Liver (tissue), 9 donors: Measurements from ENCODE around the gene SLC1A2. TPM values are rescaled to one million over a fixed set of nuclear protein-coding genes. Genes with fewer than 3 reads are reported as not detected.

ENCODE experiments used
- DNase-seq: peaks from one replicate; pipeline ENCODE4 v3.0.0-alpha.2; 2017; ENCODE audit warnings: low spot score
- H3K27ac ChIP-seq, 2 donors: one replicate each; pipeline ENCODE4 v1.7.0; 2013; ENCODE audit warnings: inconsistent platforms in 2 of 2, low read length in 2 of 2, control low read depth in 1 of 2, low read depth in 1 of 2, mild to moderate bottlenecking in 1 of 2
- H3K27me3 ChIP-seq, 4 donors: one replicate each; pipeline versions ENCODE4 v1.6.1 to v1.7.0; 2013; ENCODE audit warnings: low read length in 3 of 4, inconsistent platforms in 1 of 4, mild to moderate bottlenecking in 1 of 4, moderate library complexity in 1 of 4; ENCODE audit not compliant: control insufficient read depth in 4 of 4, insufficient read depth in 4 of 4
- H3K36me3 ChIP-seq, 4 donors: one replicate each; pipeline versions ENCODE4 v1.6.1 to v1.7.0; 2013; ENCODE audit warnings: low read length in 3 of 4, mild to moderate bottlenecking in 3 of 4, low read depth in 1 of 4, moderate library complexity in 1 of 4; ENCODE audit not compliant: control insufficient read depth in 4 of 4, insufficient read depth in 3 of 4
- H3K4me1 ChIP-seq, 4 donors: one replicate each; pipeline versions ENCODE4 v1.6.1 to v1.7.0; 2013; ENCODE audit warnings: low read length in 3 of 4, mild to moderate bottlenecking in 3 of 4, moderate library complexity in 1 of 4; ENCODE audit not compliant: control insufficient read depth in 4 of 4, insufficient read depth in 4 of 4
- H3K4me3 ChIP-seq, 3 donors: one replicate each; pipeline versions ENCODE4 v1.6.1 to v1.7.0; 2013; ENCODE audit warnings: low read length in 3 of 3, control low read depth in 1 of 3, low read depth in 1 of 3, mild to moderate bottlenecking in 1 of 3
- H3K9ac ChIP-seq, 2 donors: one replicate each; pipeline ENCODE4 v1.7.0; 2013; ENCODE audit warnings: low read length in 2 of 2, mild to moderate bottlenecking in 2 of 2, moderate library complexity in 2 of 2, control low read depth in 1 of 2, low read depth in 1 of 2
- H3K9me3 ChIP-seq, 4 donors: one replicate each; pipeline versions ENCODE4 v1.6.1 to v1.7.0; 2013; ENCODE audit warnings: low read length in 3 of 4; ENCODE audit not compliant: control insufficient read depth in 4 of 4
- ATF3 ChIP-seq: IDR thresholded peaks from 2 replicates; pipeline ENCODE4 v1.6.1; 2016; ENCODE audit warnings: antibody characterized with exemption
- EGR1 ChIP-seq, 2 donors: IDR thresholded peaks; 2 replicates each; pipeline ENCODE4 v1.6.1; 2016 to 2018; ENCODE audit warnings: antibody characterized with exemption in 2 of 2, low read depth in 2 of 2
- FOXA1 ChIP-seq: IDR thresholded peaks from 2 replicates; pipeline ENCODE4 v1.6.1; 2016; ENCODE audit warnings: antibody characterized with exemption
- GABPA ChIP-seq, 2 donors: IDR thresholded peaks in 1 of 2; conservative IDR thresholded peaks in 1 of 2; 2 replicates each; pipeline ENCODE4 v1.6.1; 2016; ENCODE audit warnings: antibody characterized with exemption in 2 of 2, mild to moderate bottlenecking in 1 of 2, moderate library complexity in 1 of 2
- HNF4A ChIP-seq, 2 donors: conservative IDR thresholded peaks; 2 replicates each; pipeline ENCODE4 v1.6.1; 2016; ENCODE audit warnings: antibody characterized with exemption in 2 of 2, mild to moderate bottlenecking in 2 of 2
- HNF4G ChIP-seq: IDR thresholded peaks from 2 replicates; pipeline ENCODE4 v1.6.1; 2016; ENCODE audit warnings: antibody characterized with exemption
- JUND ChIP-seq, 2 donors: IDR thresholded peaks; 2 replicates each; pipeline ENCODE4 v1.6.1; 2016; ENCODE audit warnings: antibody characterized with exemption in 2 of 2
- MAX ChIP-seq: IDR thresholded peaks from 2 replicates; pipeline ENCODE4 v1.6.1; 2016; ENCODE audit warnings: antibody characterized with exemption
- NR2F2 ChIP-seq: IDR thresholded peaks from 2 replicates; pipeline ENCODE4 v1.6.1; 2016; ENCODE audit warnings: antibody characterized with exemption
- RAD21 ChIP-seq, 2 donors: IDR thresholded peaks; 2 replicates each; pipeline ENCODE4 v1.6.1; 2016; ENCODE audit warnings: antibody characterized with exemption in 2 of 2, mild to moderate bottlenecking in 2 of 2
- SP1 ChIP-seq: IDR thresholded peaks from 2 replicates; pipeline ENCODE4 v1.6.1; 2018; ENCODE audit warnings: antibody characterized with exemption, mild to moderate bottlenecking
- YY1 ChIP-seq: IDR thresholded peaks from 2 replicates; pipeline ENCODE4 v1.6.1; 2016; ENCODE audit warnings: antibody characterized with exemption, mild to moderate bottlenecking
- WGBS: extraction: QIAGEN DNeasy Blood & Tissue Kit; methylation state at CpG from one replicate; pipeline ENCODE4 v1.1.7; 2013; 5-methylcytosine and 5-hydroxymethylcytosine counted together
- polyA plus RNA-seq, 2 donors: library from polyadenylated mRNA; stranded (reverse) in 1 of 2; unstranded in 1 of 2; fragments of 200-250 nt in 1 of 2; fragments of >200 nt in 1 of 2; fragmentation: Nextera tagmentation in 1 of 2; extraction: Ambion mirVana in 1 of 2; gene quantifications; one replicate each; pipeline versions ENCODE4 v1.2.1 to v1.2.3, GENCODE V29; 2013 to 2015
- total RNA-seq, 2 donors: library from RNA; depleted of rRNA; stranded (reverse); fragments of >200 nt; gene quantifications; one replicate each; pipeline ENCODE4 v1.2.3, GENCODE V29; 2014
- TF ChIP-seq, protein P1 (sequence below): IDR thresholded peaks from 2 replicates; pipeline ENCODE4 v1.6.1; 2016; ENCODE audit warnings: antibody characterized with exemption, mild to moderate bottlenecking
- TF ChIP-seq, protein P2 (sequence below): fragments of 150-350 bp; IDR thresholded peaks from 2 replicates; pipeline ENCODE4 v1.5.1; 2017; ENCODE audit warnings: improper control_type of control experiment, low read depth, low read length; ENCODE audit not compliant: missing input control
- donor health status: healthy.
- donor health status: healthy.
- donor health status: healthy.
- donor health status: healthy.
- donor health status: healthy.

The SLC1A2 gene
- total and polyA plus RNA-seq, 4 donors, result 6.4 to 19.5 (median 13.5) TPM

GRCh38 chr11:35343033-35343598 is 76.2 kb downstream of the SLC1A2 start:
- Histone ChIP-seq H3K4me1 (peaks cover 0 to 23% (median 14%) of the 10 kb centered on the region in 4 donors), H3K4me3 (no peak overlapping the region), H3K36me3 (no peaks in the 10 kb centered on the region), H3K27me3 (no peaks in the 10 kb centered on the region), H3K9me3 (no peaks in the 10 kb centered on the region), H3K27ac (no peak overlapping the region), H3K9ac (no peak overlapping the region)
- 83% methylated on average over 5 of the region's 5 CpGs for WGBS
- TF ChIP-seq HNF4G (no peak), GABPA (IDR thresholded peaks at IDR 0.05 in 1 of 2, conservative IDR thresholded peaks at IDR 0.05 in 1 of 2) (no peak), YY1 (no peak), EGR1 (IDR thresholded peaks at IDR 0.05; ENCODE audit: low read depth in 2 of 2) (no peak), ATF3 (no peak), NR2F2 (no peak), MAX (no peak), HNF4A (conservative IDR thresholded peaks at IDR 0.05) (no peak), RAD21 (IDR thresholded peaks at IDR 0.05) (no peak), JUND (IDR thresholded peaks at IDR 0.05) (no peak), FOXA1 (no peak), SP1 (no peak)
- TF ChIP-seq, protein P1, sequence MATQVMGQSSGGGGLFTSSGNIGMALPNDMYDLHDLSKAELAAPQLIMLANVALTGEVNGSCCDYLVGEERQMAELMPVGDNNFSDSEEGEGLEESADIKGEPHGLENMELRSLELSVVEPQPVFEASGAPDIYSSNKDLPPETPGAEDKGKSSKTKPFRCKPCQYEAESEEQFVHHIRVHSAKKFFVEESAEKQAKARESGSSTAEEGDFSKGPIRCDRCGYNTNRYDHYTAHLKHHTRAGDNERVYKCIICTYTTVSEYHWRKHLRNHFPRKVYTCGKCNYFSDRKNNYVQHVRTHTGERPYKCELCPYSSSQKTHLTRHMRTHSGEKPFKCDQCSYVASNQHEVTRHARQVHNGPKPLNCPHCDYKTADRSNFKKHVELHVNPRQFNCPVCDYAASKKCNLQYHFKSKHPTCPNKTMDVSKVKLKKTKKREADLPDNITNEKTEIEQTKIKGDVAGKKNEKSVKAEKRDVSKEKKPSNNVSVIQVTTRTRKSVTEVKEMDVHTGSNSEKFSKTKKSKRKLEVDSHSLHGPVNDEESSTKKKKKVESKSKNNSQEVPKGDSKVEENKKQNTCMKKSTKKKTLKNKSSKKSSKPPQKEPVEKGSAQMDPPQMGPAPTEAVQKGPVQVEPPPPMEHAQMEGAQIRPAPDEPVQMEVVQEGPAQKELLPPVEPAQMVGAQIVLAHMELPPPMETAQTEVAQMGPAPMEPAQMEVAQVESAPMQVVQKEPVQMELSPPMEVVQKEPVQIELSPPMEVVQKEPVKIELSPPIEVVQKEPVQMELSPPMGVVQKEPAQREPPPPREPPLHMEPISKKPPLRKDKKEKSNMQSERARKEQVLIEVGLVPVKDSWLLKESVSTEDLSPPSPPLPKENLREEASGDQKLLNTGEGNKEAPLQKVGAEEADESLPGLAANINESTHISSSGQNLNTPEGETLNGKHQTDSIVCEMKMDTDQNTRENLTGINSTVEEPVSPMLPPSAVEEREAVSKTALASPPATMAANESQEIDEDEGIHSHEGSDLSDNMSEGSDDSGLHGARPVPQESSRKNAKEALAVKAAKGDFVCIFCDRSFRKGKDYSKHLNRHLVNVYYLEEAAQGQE, result no peak
- TF ChIP-seq, protein P2, sequence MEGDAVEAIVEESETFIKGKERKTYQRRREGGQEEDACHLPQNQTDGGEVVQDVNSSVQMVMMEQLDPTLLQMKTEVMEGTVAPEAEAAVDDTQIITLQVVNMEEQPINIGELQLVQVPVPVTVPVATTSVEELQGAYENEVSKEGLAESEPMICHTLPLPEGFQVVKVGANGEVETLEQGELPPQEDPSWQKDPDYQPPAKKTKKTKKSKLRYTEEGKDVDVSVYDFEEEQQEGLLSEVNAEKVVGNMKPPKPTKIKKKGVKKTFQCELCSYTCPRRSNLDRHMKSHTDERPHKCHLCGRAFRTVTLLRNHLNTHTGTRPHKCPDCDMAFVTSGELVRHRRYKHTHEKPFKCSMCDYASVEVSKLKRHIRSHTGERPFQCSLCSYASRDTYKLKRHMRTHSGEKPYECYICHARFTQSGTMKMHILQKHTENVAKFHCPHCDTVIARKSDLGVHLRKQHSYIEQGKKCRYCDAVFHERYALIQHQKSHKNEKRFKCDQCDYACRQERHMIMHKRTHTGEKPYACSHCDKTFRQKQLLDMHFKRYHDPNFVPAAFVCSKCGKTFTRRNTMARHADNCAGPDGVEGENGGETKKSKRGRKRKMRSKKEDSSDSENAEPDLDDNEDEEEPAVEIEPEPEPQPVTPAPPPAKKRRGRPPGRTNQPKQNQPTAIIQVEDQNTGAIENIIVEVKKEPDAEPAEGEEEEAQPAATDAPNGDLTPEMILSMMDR, result no peak
- no peak for DNase-seq

DNA sequence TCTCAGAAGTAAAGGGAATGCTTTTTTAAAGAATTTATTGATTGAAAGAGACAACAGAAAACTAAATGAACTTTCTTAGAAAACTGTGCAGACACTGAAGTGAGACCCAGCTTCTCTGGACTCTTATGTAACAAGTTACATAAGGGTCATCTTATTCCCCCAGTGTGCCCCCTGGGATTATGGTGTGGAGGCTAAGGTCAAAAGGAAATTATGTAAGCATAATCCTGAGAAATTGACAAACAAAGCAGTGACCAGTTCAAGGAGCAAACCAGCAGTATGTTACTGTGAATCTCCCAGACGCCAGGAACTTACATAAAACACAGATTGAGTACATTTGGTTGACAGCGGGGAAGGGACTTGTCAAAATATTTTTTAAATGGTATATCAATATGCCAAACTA is 78.6 kb downstream of the SLC1A2 start:
- no peak for DNase-seq
- Histone ChIP-seq H3K9ac (no peak overlapping the region), H3K27me3 (no peaks in the 10 kb centered on the region), H3K9me3 (no peaks in the 10 kb centered on the region), H3K27ac (no peak overlapping the region), H3K4me1 (peaks cover 0 to 12% (median 10%) of the 10 kb centered on the region in 4 donors), H3K4me3 (no peak overlapping the region), H3K36me3 (no peaks in the 10 kb centered on the region)
- TF ChIP-seq EGR1 (IDR thresholded peaks at IDR 0.05; ENCODE audit: low read depth in 2 of 2) (no peak), NR2F2 (peak; percentile 48), SP1 (no peak), FOXA1 (no peak), JUND (IDR thresholded peaks at IDR 0.05) (no peak), YY1 (no peak), ATF3 (no peak)
- WGBS, result 50% methylated on average over 2 of the region's 2 CpGs
